ENCODE results near the gene RPTOR. TPM values are rescaled to one million over a fixed set of nuclear protein-coding genes. Genes with fewer than 3 reads are reported as not detected.

RPTOR gene, protein sequence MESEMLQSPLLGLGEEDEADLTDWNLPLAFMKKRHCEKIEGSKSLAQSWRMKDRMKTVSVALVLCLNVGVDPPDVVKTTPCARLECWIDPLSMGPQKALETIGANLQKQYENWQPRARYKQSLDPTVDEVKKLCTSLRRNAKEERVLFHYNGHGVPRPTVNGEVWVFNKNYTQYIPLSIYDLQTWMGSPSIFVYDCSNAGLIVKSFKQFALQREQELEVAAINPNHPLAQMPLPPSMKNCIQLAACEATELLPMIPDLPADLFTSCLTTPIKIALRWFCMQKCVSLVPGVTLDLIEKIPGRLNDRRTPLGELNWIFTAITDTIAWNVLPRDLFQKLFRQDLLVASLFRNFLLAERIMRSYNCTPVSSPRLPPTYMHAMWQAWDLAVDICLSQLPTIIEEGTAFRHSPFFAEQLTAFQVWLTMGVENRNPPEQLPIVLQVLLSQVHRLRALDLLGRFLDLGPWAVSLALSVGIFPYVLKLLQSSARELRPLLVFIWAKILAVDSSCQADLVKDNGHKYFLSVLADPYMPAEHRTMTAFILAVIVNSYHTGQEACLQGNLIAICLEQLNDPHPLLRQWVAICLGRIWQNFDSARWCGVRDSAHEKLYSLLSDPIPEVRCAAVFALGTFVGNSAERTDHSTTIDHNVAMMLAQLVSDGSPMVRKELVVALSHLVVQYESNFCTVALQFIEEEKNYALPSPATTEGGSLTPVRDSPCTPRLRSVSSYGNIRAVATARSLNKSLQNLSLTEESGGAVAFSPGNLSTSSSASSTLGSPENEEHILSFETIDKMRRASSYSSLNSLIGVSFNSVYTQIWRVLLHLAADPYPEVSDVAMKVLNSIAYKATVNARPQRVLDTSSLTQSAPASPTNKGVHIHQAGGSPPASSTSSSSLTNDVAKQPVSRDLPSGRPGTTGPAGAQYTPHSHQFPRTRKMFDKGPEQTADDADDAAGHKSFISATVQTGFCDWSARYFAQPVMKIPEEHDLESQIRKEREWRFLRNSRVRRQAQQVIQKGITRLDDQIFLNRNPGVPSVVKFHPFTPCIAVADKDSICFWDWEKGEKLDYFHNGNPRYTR (N-terminal part only)
- 15.2 and 22.8 TPM in 2 replicates for total RNA-seq
- 6.7 and 11.0 TPM in 2 replicates for polyA plus RNA-seq
- polyA plus RNA-seq (2012): 12.7 and 17.5 TPM in 2 replicates
- 40.5 and 125 TPM in 2 replicates for polyA minus RNA-seq (ENCODE audit: low replicate concordance)

GRCh38 chr17:80544655-80545498, at the start of gene RPTOR:
RPTOR (plus strand) TSS chr17:80544838; CDS start chr17:80545630, 792 bp downstream.
- Histone ChIP-seq H3K9me3 (ENCODE audit: control insufficient read depth, insufficient read depth, low read depth, low read length) (no peaks in the 10 kb centered on the region), H3K27me3 (ENCODE audit: control insufficient read depth, insufficient read depth, low read length) (no peaks in the 10 kb centered on the region), H3K4me3 (replicated peaks in 1 of 4; ENCODE audit: control extremely low read depth in 1 of 4, insufficient read depth in 1 of 4, low read depth in 3 of 4, low read length in 4 of 4) (peak within 1 kb of the TSS; percentile 80 to 90 (median 86)), H3K4me2 (ENCODE audit: extremely low read depth, insufficient read depth, low read length) (peak within 1 kb of the TSS; percentile 94), H3K27ac (ENCODE audit: insufficient read depth, low read length) (peak within 1 kb of the TSS; percentile 93), H3K79me2 (ENCODE audit: control insufficient read depth, insufficient read depth, low read length) (peaks cover 44% of the 10 kb centered on the region), H2AFZ (ENCODE audit: low read length) (peak within 1 kb of the TSS; percentile 95), H3K36me3 (ENCODE audit: control insufficient read depth, insufficient read depth, low read length) (no peaks in the 10 kb centered on the region), H3K9ac (ENCODE audit: insufficient read depth, low read length) (peak within 1 kb of the TSS; percentile 94), H3K4me1 (ENCODE audit: control insufficient read depth, extremely low read depth, insufficient read depth, low read length) (peaks cover 3% of the 10 kb centered on the region), H4K20me1 (ENCODE audit: control insufficient read depth, extremely low read depth, insufficient read depth, low read length) (no peaks in the 10 kb centered on the region)
- peak; percentile 89 to 92 for DNase-seq (ENCODE audit: low read depth in 2 of 2)
- TF ChIP-seq CTCF (conservative IDR thresholded peaks at IDR 0.05 in 1 of 2, IDR thresholded peaks at IDR 0.05 in 1 of 2; ENCODE audit: low read depth in 1 of 2, low read length in 2 of 2): no peak
- no peak for TF ChIP-seq EZH2 (IDR thresholded peaks at IDR 0.05; ENCODE audit: low read length, missing control alignments)

DNA sequence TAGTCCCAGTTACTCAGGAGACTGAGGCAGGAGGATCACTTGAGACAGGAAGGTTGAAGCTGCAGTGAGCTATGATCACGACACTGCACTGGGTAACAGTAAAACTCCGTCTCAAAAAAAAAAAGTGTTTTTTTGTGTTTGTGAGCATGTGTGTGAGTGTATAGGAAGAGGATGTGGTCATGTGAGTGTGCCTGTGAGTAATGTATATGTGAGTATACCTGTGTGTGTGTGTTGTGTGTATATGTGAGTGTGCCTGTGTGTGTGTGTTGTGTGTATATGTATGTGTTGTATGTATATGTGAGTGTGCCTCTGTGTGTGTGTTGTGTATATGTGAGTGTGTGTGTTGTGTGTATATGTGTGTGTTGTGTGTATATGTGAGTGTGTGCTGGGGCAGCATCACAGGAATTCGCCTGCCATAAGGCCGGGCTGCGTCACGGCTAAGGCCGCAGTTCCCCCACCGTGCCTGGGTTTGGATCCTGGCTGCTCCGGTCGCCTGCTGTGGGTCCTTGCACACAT, 46.9 kb upstream of the RPTOR start:
- H3K27ac ChIP-seq (ENCODE audit: insufficient read depth, low read length): no peak overlapping the region
- no peak for TF ChIP-seq EZH2 (IDR thresholded peaks at IDR 0.05; ENCODE audit: low read length, missing control alignments)
- no peak for TF ChIP-seq CTCF (conservative IDR thresholded peaks at IDR 0.05 in 1 of 2, IDR thresholded peaks at IDR 0.05 in 1 of 2; ENCODE audit: low read depth in 1 of 2, low read length in 2 of 2)
- no peak for DNase-seq (ENCODE audit: low read depth in 2 of 2)
- H3K4me2 ChIP-seq (ENCODE audit: extremely low read depth, insufficient read depth, low read length): peak overlapping the region; percentile 59
- no peaks in the 10 kb centered on the region for H3K79me2 ChIP-seq (ENCODE audit: control insufficient read depth, insufficient read depth, low read length)
- no peaks in the 10 kb centered on the region for H4K20me1 ChIP-seq (ENCODE audit: control insufficient read depth, extremely low read depth, insufficient read depth, low read length)
- H3K9ac ChIP-seq (ENCODE audit: insufficient read depth, low read length): no peak overlapping the region
- no peaks in the 10 kb centered on the region for H3K9me3 ChIP-seq (ENCODE audit: control insufficient read depth, insufficient read depth, low read depth, low read length)
- no peaks in the 10 kb centered on the region for H3K36me3 ChIP-seq (ENCODE audit: control insufficient read depth, insufficient read depth, low read length)
- peaks cover 4% of the 10 kb centered on the region for H3K4me1 ChIP-seq (ENCODE audit: control insufficient read depth, extremely low read depth, insufficient read depth, low read length)
- H3K4me3 ChIP-seq (replicated peaks in 1 of 4; ENCODE audit: control extremely low read depth in 1 of 4, insufficient read depth in 1 of 4, low read depth in 3 of 4, low read length in 4 of 4): no peak overlapping the region
- peak overlapping the region; percentile 75 for H2AFZ ChIP-seq (ENCODE audit: low read length)
- peaks cover 12% of the 10 kb centered on the region for H3K27me3 ChIP-seq (ENCODE audit: control insufficient read depth, insufficient read depth, low read length)
